D721Med (cell line): ENCODE measurements around the gene CDK15.
"Not testable (repeated sequence)": the region's sequence is repeated elsewhere in the genome, so short reads cannot be mapped to it uniquely, and the experiment has no call there.

ENCODE experiments used
- DNase-seq: peaks from one replicate; pipeline ENCODE4 v3.0.0; 2011; ENCODE audit warnings: low spot score; ENCODE audit not compliant: insufficient read length
- FAIRE-seq: peaks from 2 replicates; lab custom pipeline; 2011; peaks lifted over from hg19 to GRCh38; lab: Jason Lieb, UNC
- CTCF ChIP-seq: IDR thresholded peaks from 2 replicates; pipeline ENCODE4 v1.5.1; 2012; ENCODE audit warnings: mild to moderate bottlenecking, control low read depth; ENCODE audit not compliant: insufficient read depth; ENCODE audit errors: missing control alignments

The CDK15 gene

GRCh38 chr2:201839727-201840126, 33.4 kb downstream of the CDK15 start:
- FAIRE-seq (no peak), DNase-seq (no peak)
- TF ChIP-seq CTCF = no peak

GRCh38 chr2:201840726-201841125, 34.4 kb downstream of the CDK15 start:
- no peak for TF ChIP-seq CTCF
- DNase-seq = no peak
- no peak for FAIRE-seq

GRCh38 chr2:201842131-201842860, 36.0 kb downstream of the CDK15 start:
- no peak for TF ChIP-seq CTCF
- FAIRE-seq (no peak), DNase-seq (no peak)

- not testable (repeated sequence) for FAIRE-seq, DNase-seq
Observed at GRCh38 chr2:201844922-201845321, 38.6 kb downstream of the CDK15 start.

- TF ChIP-seq CTCF = no peak
- DNase-seq (no peak), FAIRE-seq (no peak)
Observed at GRCh38 chr2:201847481-201847880, 41.1 kb downstream of the CDK15 start.

- FAIRE-seq = no peak
- DNase-seq = no peak
- TF ChIP-seq CTCF = no peak
Observed at GRCh38 chr2:201852462-201852861, 46.1 kb downstream of the CDK15 start.

GRCh38 chr2:201852878-201853415, 46.6 kb downstream of the CDK15 start:
- DNase-seq = no peak
- FAIRE-seq = peak; percentile 38
- TF ChIP-seq CTCF = no peak
